HG03469 (cell line): ENCODE data around the gene USP32.
"Not testable (repeated sequence)": the region's sequence is repeated elsewhere in the genome, so short reads cannot be mapped to it uniquely, and the experiment has no call there.

ENCODE experiments used
- ATAC-seq: cut with Tn5 transposase; IDR thresholded peaks from one replicate; pipeline ENCODE4 v1.9.1; 2021; ENCODE audit warnings: mild to moderate bottlenecking, moderate library complexity, moderate number of reproducible peaks; ENCODE audit not compliant: unreplicated experiment

USP32 gene

GRCh38 chr17:60248618-60249289, 143.2 kb downstream of the USP32 start:
- no peak for ATAC-seq

DNA sequence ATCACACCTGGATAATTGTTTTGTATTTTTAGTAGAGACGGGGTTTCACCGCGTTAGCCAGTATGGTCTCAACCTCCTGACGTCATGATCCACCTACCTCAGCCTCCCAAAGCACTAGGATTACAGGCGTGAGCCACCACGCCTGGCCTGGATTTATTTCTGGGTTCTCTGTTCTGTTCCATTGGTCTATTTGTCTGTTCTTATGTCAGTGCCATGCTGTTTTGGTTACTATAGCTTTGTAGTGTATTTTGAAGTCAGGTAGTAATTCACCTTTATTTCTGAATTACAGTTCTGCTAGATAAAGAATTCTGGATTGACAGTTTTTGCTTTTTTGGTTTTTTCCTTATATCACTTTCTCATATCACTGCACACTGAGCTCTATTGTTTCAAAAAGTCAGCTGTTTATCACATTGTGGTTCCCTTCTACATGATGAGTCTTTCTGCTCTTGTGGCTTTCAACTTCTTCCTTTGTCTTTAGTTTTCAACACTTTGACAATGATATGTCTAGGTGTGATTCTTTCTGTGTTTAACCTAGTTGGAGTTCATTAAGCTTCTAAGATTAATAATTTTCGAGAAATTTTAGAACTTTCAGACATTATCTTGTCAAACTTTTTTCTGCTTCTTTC, 144.0 kb downstream of the USP32 start:
- ATAC-seq: no peak

- no peak for ATAC-seq
Observed at GRCh38 chr17:60244656-60245055, 147.3 kb downstream of the USP32 start.

DNA sequence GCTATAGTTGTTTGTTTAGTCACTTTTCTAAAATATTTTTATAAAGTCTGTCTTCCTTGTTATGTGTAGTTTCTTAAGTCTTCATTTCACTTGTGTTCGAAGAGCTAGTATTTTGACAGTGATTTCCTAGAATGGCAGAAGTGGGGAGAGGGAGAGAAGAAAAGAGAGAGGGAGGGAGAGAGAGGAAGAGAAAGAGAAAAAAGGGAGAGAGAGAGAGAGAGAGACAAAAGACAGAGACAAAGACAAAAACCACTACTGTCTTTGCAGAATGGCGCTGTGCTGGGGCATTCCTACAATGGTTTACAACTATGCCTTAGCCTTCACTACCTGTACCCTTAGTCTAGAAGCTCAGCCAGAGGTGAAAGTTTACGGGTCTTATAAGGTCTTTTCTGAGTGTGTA, 151.6 kb downstream of the USP32 start:
- no peak for ATAC-seq

GRCh38 chr17:60231691-60232090, 160.2 kb downstream of the USP32 start:
- ATAC-seq: no peak

- ATAC-seq: no peak
Observed at GRCh38 chr17:60231234-60231633, 160.7 kb downstream of the USP32 start.

- no peak for ATAC-seq
Observed at GRCh38 chr17:60230358-60230757, 161.6 kb downstream of the USP32 start.

DNA sequence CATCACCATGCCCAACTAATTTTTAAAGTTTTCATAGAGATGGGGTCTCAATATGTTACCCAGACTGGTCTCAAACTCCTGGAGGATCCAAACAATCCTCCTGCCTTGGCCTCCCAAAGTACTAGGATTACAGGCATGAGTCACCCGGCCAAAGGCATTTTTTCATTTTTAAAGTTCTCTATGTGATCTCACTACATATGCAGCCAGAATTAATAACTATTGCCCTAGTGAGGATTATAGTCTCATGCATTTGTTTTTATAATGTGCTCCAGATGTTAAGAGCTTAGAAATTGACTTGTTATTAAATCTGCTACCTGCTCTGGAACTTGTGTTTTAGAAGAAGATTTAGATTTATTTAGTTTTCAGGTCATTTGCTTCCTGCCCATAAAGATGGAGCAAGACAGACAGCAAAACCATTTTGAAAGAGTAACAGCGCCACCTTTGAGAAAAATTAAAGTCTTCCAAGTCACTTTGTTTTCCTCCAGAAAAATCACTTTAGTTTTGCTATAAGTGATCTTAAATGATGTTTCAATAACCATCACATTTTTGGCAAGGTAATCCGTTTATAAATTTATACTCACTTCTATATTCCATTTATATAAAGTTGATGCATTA, 162.6 kb downstream of the USP32 start:
- ATAC-seq: no peak

DNA sequence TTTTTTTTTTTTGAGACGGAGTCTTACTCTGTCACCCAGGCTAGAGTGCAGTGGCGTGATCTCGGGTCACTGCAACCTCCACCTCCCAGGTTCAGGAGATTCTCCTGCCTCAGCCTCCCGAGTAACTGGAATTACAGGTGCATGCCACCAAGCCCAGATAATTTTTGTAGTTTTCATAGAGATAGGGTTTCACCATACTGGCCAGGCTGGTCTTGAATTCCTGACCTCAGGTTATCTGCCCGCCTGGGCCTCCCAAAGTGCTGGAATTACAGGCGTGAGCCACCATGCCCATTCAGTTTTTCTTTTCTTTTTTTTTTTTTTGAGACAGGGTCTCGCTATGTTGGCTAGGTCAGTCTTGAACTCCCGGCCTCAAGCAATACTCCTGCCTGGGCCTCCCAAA, 164.7 kb downstream of the USP32 start:
- ATAC-seq: not testable (repeated sequence)

GRCh38 chr17:60224064-60224463, 167.9 kb downstream of the USP32 start:
- no peak for ATAC-seq

DNA sequence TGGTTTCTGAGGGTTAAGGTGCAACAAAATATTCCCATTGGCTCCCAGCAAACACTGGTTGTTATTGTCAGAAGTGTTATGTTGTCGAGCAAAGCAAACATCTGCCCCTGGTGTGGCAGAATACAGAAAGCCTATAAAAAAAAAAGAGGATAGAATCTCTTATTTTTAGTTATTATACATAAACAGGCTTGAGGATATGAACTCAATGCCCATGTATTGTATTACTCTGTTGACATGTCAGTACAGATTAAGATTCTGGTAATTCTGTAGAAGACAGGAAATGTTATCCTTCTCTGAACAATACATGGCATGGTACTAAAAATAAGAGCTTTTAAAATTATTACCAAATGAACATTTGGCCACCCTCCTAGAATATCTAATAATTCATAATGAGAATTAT, 168.5 kb downstream of the USP32 start:
- no peak for ATAC-seq

- not testable (repeated sequence) for ATAC-seq
Observed at GRCh38 chr17:60218774-60219173, 173.2 kb downstream of the USP32 start.

GRCh38 chr17:60215895-60216294, 176.0 kb downstream of the USP32 start:
- not testable (repeated sequence) for ATAC-seq

GRCh38 chr17:60211282-60211681, 180.7 kb downstream of the USP32 start:
- ATAC-seq: not testable (repeated sequence)

- not testable (repeated sequence) for ATAC-seq
Observed at GRCh38 chr17:60208302-60208701, 183.6 kb downstream of the USP32 start.

GRCh38 chr17:60205782-60206181, 186.2 kb downstream of the USP32 start:
- not testable (repeated sequence) for ATAC-seq

DNA sequence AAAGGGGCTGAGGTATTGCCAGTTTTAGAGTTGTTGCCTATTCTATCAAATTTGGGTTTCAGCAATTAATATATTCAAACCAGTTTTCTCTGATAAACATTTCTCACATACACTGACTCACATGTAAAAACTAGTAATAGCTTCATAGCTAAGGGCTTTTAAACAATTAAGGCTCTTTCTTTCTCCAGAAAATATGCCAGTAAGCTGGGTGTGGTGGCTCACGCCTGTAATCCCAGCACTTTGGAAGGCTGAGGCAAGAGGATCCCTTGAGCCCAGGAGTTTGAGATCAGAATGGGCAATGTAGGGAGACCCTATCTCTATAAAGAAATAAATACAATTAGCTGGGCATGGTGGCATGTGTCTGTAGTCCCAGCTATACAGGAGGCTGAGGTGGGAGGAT, 193.3 kb downstream of the USP32 start:
- not testable (repeated sequence) for ATAC-seq

DNA sequence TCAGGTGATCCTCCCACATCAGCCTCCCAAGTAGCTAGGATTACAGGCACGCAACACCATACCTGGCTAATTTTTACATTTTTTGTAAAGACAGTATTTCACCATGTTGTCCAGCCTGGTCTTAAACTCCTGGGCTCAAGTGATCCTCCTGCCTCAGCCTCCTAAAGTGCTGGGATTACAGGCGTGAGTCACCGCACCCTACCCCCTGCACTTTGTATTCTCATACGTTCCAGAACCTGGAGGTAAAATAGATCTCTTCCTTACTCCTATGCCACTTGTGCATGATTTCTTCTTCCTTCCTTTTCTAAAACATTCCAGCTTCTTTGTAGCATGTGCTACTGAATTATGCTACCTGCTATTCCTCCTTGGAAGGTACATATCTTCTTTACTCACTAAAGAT, 197.8 kb downstream of the USP32 start:
- ATAC-seq: not testable (repeated sequence)

DNA sequence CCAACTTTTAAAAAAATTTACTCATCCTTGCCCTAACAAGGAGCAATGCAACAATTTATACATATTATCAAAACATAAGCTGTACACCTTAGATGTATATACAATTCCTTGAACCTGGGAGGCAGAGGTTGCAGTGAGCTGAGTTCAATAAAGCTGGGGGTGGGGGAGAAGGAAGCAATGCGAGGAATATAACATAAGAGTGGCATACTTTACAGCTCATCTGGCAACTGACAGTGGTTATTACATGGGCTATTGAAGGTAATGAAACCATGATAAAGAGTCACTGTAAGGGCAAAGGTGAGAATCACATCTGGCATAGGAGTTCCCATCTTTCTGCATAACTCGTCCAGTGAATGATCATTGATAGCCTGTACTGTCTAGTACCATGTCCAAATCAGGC, 198.5 kb downstream of the USP32 start:
- ATAC-seq: no peak

GRCh38 chr17:60193032-60193431, 198.9 kb downstream of the USP32 start:
- ATAC-seq: not testable (repeated sequence)

GRCh38 chr17:60190032-60190431, 201.9 kb downstream of the USP32 start:
- ATAC-seq: not testable (repeated sequence)

DNA sequence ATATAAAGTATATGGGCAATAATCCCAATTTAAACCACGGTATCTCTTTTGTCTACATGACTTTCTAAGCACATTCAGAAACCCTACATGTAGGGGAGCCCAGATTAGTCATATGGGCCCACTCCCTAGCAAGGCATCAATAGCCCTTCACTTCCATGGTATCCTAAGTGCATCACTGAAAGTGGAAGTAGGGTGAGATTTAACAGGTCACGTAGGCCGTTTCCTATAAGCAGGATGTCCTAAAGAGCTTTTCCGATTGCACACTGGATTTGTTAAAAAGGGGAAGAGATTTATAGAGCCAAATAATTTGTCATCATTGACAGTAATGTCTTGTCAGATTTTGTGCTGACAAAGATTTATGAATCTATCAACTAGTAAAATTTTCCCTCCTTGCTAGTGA, 203.2 kb downstream of the USP32 start:
- ATAC-seq: no peak
